IPS-15b (cell line): ENCODE results near the gene TRIM73.
"Not testable (repeated sequence)": the region's sequence is repeated elsewhere in the genome, so short reads cannot be mapped to it uniquely, and the experiment has no call there.

Experiments
- H3K27me3 ChIP-seq: one replicate; pipeline ENCODE4 v1.6.1; 2013; ENCODE audit warnings: low read length; ENCODE audit not compliant: control insufficient read depth, insufficient read depth
- H3K36me3 ChIP-seq: one replicate; pipeline ENCODE4 v1.6.1; 2013; ENCODE audit warnings: low read length; ENCODE audit not compliant: control insufficient read depth, insufficient read depth
- H3K4me1 ChIP-seq: one replicate; pipeline ENCODE4 v1.6.1; 2013; ENCODE audit warnings: mild to moderate bottlenecking, low read length; ENCODE audit not compliant: control insufficient read depth, insufficient read depth
- H3K4me3 ChIP-seq: one replicate; pipeline ENCODE4 v1.5.1; 2013; ENCODE audit warnings: low read depth, low read length
- H3K9ac ChIP-seq: one replicate; pipeline ENCODE4 v1.6.1; 2013; ENCODE audit warnings: low read depth, mild to moderate bottlenecking, low read length
- H3K9me3 ChIP-seq: one replicate; pipeline ENCODE4 v1.6.1; 2013; ENCODE audit warnings: mild to moderate bottlenecking, low read length; ENCODE audit not compliant: control insufficient read depth, insufficient read depth

TRIM73 gene

DNA sequence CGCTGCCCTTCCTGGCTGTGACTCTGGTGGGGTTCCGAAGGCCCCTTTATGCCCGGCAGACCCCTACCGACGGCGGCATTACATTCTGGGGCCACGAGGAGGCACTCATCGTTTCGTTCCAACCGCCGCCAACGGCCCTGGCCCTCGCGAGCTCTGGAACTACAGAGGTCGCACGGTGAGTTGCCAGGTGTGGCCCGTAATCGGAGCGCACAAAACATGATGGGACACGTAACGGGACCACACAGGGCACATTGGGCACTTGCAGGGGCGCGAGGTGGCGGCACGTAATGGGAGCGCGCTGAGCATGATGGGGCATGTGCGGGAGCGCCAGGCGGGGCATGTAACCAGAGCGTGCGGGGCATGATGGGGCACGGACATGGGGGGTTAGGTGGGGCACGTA, at the start of gene TRIM73:
Gene TRIM73 (plus strand): TSS at position 301 of the 400 bp plus-strand sequence. CDS start 3,305 bp downstream, outside the sequence.
- H3K9me3 ChIP-seq, H3K4me1 ChIP-seq, H3K36me3 ChIP-seq, H3K9ac ChIP-seq, H3K4me3 ChIP-seq, H3K27me3 ChIP-seq: not testable (repeated sequence)

DNA sequence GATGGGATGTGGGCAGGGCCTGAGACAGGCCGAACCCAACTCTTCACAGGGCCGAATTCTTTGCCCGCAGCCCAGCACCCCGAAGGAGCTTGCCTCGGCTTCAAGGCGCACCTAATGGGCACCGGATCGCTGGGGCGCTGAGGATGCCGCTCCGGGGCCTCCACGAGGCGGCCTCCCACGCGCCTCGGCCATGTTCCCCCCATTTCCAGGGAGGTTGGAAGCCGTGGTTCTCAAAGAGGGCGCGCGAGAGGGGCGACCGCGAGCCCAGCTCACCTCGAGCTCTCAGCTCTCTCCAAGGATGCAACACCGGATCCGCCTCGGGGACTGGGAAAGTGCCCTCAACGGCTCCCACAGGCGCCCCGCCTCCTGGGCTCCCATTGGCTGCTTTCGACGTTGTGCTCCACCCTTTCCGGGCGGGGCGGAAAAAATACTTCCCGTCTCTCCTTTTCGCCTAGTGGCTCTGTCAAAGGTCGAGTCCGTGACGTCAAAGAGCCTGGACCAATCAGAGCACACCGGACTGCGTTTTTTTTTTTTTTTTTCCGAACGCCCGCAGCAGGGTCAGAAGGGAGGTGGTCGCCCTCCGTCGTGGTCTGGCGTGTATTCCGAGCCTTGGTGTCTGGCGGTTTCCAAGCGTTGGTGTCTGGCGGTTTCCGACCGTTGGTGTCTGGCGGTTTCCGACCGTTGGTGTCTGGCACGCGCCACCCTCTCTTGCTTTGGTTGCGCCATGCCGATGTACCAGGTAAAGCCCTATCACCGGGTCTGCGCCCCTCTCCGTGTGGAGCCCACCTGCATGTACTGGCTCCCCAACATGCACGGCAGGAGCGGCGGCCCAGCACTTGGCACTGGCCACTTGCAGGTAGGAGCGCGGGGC, 36.5 kb upstream of the TRIM73 start:
- not testable (repeated sequence) for H3K9me3 ChIP-seq, H3K4me1 ChIP-seq, H3K36me3 ChIP-seq, H3K27me3 ChIP-seq, H3K9ac ChIP-seq
- H3K4me3 ChIP-seq = peak overlapping the region; percentile 26

- not testable (repeated sequence) for H3K9me3 ChIP-seq, H3K9ac ChIP-seq, H3K27me3 ChIP-seq, H3K4me3 ChIP-seq, H3K36me3 ChIP-seq, H3K4me1 ChIP-seq
Measured at GRCh38 chr7:75359542-75359848, 35.9 kb upstream of the TRIM73 start.

DNA sequence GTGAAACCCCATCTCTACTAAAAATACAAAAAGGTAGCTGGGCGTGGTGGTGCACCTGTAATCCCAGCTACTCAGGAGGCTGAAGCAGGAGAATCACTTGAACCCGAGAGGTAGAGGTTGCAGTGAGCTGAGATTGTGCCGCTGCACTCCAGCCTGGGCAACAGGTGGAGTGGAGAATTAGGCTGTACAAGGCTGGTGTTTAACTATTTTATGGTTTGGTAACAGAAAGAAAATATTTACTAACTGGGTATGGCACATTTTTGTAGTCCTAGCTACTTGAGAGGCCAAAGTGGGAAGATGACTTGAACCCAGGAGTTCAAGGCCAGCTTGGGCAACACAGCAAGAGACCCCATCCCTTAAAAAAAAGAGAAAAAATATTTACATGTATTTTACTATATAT, 31.4 kb upstream of the TRIM73 start:
- H3K4me1 ChIP-seq, H3K4me3 ChIP-seq, H3K27me3 ChIP-seq: not testable (repeated sequence)

GRCh38 chr7:75366643-75367042, 28.8 kb upstream of the TRIM73 start:
- not testable (repeated sequence) for H3K9ac ChIP-seq, H3K27me3 ChIP-seq, H3K36me3 ChIP-seq, H3K4me3 ChIP-seq, H3K4me1 ChIP-seq, H3K9me3 ChIP-seq

More for the DNA sequence above, 31.4 kb upstream of the TRIM73 start:
- not testable (repeated sequence) for H3K9ac ChIP-seq, H3K9me3 ChIP-seq, H3K36me3 ChIP-seq

- not testable (repeated sequence) for H3K4me1 ChIP-seq, H3K9ac ChIP-seq, H3K36me3 ChIP-seq, H3K4me3 ChIP-seq, H3K27me3 ChIP-seq, H3K9me3 ChIP-seq
Measured at GRCh38 chr7:75367313-75367712, 28.1 kb upstream of the TRIM73 start.

- not testable (repeated sequence) for H3K9me3 ChIP-seq, H3K9ac ChIP-seq, H3K4me1 ChIP-seq, H3K4me3 ChIP-seq, H3K36me3 ChIP-seq, H3K27me3 ChIP-seq
Measured at GRCh38 chr7:75374144-75374518, 21.3 kb upstream of the TRIM73 start.

DNA sequence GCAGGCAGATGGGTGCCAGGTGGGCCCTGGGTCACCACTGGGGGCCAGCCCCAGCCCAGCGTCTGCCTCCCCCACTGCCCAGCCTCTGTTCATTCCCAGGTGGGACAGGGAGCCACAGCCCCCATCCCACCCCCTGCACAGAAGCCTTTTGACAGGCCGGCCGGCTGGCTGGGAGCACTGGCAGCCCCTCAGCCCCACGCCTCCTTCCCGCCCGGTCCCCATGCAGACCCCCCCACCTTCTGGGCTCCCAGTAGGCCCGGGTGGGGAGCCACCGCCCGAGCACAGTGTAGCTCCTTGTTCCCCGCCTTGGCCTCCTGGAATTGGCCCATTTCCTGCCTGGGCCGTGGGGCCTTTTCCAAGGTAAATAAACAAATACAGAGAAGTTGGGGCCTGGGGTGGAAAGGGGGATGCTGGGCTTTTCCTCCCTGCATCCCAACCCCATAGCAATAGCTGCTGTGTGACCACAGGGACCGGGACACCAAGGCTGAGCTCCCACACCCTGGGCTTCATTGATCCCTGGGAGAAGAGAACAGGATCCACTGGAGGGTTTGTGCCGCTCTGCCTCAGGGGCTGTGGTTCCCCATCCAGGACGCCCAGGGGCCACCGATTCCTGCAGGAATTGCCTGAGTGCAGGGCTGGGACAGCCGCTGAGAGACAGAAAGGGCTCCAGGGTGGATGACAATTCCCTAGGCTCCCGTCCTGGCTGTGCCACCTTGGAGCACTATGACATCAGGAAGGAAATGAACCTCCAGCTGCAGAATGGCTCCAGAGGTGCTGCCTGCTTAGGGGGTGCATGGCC, 20.7 kb upstream of the TRIM73 start:
- not testable (repeated sequence) for H3K9me3 ChIP-seq, H3K4me1 ChIP-seq, H3K27me3 ChIP-seq, H3K9ac ChIP-seq, H3K36me3 ChIP-seq, H3K4me3 ChIP-seq

- not testable (repeated sequence) for H3K36me3 ChIP-seq, H3K9ac ChIP-seq, H3K4me1 ChIP-seq, H3K9me3 ChIP-seq, H3K4me3 ChIP-seq, H3K27me3 ChIP-seq
Measured at GRCh38 chr7:75393194-75393593, 2.2 kb upstream of the TRIM73 start.

GRCh38 chr7:75397865-75398264, 2.4 kb downstream of the TRIM73 start:
- not testable (repeated sequence) for H3K9ac ChIP-seq, H3K9me3 ChIP-seq, H3K27me3 ChIP-seq, H3K4me1 ChIP-seq, H3K36me3 ChIP-seq, H3K4me3 ChIP-seq

DNA sequence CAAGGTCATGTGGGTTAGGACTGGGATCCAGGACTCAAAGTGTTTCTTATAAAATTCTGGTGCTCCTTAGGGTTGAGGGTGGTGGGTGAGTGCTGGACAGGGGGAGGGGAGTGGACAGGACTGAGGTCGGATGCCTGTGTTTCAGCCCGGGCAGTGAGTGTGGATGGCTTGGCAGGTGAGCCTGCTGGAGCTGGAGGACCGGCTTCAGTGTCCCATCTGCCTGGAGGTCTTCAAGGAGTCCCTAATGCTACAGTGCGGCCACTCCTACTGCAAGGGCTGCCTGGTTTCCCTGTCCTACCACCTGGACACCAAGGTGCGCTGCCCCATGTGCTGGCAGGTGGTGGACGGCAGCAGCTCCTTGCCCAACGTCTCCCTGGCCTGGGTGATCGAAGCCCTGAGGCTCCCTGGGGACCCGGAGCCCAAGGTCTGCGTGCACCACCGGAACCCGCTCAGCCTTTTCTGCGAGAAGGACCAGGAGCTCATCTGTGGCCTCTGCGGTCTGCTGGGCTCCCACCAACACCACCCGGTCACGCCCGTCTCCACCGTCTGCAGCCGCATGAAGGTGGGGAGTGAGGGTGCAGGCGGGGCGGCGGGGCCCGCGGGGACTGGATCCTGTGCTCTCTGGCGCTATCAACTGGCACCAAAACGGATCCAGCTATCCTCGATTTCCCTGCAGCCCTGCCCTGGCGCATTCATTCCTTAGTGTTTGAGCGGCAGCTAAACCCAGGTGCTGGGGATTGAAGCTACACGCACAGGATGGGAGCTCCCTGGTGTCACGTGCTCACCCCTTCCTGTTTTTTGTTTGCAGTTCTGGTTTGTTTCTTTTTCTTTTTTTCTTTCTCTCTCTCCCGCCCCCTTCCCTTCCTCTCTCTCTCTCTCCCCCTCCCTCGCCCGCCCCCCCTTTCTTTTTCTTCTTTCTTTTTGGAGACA, 3.6 kb downstream of the TRIM73 start:
- not testable (repeated sequence) for H3K4me1 ChIP-seq, H3K36me3 ChIP-seq, H3K9me3 ChIP-seq, H3K4me3 ChIP-seq, H3K27me3 ChIP-seq, H3K9ac ChIP-seq
